HG02884 (cell line): ENCODE measurements around the gene ZFYVE28.

Source experiments
- ATAC-seq: cut with Tn5 transposase; IDR thresholded peaks from one replicate; pipeline ENCODE4 v1.9.1; 2021; ENCODE audit warnings: mild to moderate bottlenecking, moderate library complexity; ENCODE audit not compliant: unreplicated experiment

The ZFYVE28 gene

DNA sequence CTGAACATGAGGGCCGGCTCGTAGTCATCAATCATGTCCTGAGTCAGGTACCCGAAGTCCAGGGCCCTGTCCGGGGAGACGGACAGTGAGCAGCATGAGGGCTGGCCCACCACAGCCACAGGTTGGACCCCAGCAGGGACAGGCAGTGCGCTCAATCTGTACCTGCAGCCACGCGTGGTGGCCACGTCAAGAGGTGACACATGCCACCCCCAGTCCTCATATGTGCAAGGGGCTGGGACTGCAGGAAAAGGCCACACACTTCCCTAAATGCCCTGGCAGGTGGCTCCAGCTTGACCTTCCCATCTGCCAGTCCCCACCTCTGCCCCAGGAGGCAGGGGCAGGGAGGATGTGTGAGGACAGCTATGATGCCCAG is 82.7 kb downstream of the ZFYVE28 start:
- no peak for ATAC-seq

DNA sequence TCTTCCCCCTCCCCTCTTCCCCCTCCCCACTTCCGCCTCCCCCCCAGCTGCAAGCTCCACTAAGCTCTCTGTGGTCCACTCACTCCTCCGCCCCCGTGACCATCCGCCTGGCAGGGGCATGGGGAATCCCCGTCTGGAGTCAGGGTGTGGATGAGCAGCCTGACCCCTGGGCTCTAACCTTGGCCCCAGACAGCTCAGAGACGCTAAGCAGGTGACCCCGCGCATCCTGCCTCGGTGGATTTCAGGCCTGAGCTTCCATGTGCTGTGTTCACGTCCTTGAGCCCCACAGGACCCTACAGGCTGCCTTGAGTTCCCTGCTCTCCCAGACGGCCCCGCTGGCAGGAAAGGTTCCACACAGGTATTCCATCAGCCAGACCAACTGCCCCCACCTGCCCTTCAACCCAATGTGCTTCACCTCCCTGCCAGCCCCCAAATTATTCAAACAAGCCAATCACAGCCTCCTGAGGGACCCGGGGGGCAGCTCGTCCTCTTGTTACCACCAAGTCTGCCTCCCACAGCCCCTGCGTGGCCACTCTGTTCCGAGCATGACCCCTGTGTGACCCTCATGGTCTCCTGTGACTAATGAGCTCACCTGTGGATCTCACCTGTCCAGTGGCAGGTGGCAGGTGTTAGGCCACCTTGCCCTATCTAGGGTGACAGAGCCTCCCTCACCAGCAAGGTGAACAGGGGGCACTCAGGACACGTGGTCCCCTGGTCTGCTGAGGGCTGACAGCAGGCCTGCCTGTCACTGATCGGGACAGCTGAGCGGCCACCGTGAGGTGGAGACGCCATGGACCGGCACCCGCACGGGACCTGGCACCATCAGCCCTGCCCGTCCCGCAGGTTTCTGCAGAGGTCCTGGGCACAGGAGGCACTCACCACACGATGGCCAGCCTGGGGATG is 83.4 kb downstream of the ZFYVE28 start:
- ATAC-seq: no peak

- no peak for ATAC-seq
These were observed 84.4 kb downstream of the ZFYVE28 start for GRCh38 chr4:2333916-2334644.

DNA sequence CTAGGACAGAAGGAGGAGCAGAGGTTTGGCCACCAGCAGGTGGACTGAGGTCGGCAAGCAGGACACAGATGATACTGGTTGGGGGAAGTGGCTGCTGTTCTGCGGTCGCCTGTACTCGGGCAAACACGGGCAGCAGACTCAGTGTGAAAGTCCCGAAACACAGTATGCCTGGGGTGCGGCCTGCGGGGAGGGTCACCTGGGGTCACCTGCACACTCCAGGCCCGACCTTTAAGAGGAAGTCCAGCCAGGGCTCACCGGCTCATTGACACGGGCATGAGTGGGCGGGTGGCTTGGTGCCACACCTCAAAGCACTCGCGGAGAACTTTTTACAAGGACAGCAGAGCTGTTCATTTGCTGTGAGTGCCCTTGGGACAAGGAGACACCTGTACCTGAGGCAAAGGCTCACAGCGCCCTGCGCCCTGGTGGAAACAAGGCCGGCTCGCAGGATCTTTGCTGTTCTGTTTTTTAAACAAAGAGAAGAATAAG is 85.0 kb downstream of the ZFYVE28 start:
- ATAC-seq: no peak

GRCh38 chr4:2332976-2333319 is 85.5 kb downstream of the ZFYVE28 start:
- ATAC-seq: no peak

DNA sequence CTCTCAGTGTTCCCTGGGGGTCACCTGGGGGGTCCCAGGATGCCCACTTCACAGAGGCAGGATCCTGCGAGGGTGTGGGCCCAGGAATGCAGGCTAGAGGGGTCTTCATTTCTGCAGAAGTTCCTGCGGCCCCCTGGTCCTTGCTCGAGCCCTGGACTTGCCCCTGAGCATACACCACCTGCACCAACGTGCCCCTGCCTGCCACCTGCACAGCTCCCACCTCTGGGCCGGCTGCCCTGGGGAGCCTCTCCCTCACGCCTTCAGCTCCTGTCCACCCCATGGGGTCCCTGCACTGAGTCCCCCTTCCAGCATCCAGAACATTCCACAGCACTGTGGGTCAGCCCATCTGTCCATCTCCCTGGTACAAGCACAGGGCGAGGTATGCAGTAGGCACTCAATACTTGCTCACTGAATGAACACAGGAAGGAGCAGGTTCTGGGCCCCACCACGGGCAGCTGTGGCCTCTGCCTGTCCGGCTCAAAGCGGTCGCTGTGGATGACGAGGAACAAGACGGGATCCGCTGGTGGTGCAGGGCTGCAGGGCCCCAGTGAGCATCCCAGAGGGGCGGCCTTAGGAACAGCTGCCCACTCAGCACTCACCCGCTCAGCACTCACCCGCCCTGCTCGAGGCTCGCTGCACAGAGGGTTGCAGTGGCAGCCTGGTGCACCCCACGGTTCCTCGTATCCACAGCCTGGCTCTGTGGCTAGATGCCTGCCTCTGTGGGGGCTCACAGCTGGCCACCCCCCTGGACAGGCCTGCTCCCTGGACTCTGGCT is 86.1 kb downstream of the ZFYVE28 start:
- ATAC-seq: no peak

DNA sequence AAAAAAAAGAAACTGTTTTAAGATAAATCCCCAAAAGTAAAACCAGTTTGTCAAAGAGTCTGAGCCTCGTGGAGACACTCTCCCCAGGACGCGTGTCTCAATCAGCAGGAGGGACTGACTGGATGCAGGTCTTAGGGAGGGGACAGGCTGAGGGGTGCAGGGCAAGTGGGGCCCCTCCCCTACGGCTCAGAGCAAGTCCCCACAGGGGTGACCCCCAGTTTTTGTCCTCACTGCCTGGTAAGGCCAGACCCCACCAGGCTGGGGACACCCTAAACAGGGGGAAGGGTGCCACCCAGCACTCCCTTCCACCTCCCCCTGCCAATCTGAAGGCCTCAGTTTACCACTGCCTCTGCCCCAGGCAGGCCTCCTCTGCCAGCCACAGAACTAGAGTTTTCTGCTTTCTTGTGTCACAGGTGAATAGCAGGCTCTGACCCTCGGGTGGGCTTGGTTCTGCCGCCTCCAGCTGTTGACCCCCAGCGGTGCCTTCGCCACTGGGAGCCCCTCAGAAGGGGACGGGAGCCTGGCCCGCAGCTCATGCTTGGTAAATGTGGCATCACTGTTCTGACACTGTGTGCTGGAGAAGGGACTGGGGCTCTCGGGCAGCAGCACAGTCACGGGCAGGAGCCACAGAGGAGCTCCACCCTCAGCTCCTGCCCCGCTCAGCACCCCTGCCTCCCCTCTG is 86.8 kb downstream of the ZFYVE28 start:
- no peak for ATAC-seq

DNA sequence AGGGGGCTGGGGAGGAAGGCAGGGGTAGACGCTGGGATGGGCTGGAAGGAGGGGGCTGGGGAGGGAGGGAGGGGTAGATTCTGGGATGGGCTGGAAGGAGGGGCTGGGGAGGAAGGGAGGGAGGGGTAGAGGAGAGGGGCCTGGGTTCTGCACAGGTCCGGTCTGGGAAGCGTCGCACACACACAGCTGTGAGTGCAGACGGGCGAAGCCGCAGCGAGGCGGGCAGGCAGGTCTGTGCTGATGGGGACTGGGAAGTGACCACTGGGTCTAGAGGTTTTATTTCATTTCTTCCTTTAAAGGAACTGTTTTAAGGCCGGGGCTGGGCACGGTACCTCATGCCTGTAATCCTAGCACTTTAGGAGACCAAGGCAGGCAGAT is 87.4 kb downstream of the ZFYVE28 start:
- ATAC-seq: no peak

DNA sequence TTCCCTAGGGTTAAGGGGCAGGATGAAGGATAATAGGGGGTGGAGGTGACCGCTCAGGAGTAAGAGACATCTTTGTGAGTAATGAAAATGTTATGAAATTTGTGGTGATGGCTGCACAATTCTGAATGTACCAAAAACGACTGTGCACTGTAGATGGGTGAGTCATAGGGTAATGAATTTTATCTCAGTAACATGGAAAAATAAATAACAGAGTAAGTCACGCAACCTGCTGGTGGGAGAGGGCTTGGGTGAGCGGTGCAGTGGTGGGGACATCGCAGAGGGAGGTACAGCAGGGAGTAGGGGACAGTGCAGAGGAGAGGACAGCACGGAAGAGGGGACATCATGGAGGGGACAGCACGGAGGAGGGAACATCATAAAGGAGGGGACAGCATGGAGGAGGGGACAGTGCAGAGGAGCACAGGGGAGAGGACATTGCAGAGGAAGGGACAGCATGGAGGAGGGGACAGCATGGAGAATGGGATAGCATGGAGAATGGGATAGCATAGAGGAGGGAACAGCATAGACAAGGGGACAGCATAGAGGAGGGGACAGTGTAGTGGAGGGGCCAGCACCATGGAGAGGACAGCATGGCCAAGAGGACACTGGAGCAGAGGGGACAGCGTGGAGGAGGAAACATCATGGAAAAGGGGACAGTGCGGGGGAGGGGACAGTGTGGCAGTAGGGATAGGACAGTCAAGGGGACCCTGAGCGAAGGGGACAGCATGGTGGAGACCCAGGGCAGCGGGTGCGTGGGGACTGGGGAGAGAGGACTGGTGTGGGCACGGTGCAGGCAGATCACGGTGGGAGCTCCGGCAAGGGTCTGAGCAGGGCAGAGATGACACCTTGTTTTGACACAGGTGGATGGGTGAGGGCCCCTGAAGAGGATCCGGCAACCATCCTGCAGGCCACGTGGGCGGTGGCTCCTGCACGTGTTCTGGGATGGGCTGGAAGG is 88.1 kb downstream of the ZFYVE28 start:
- no peak for ATAC-seq

- ATAC-seq: no peak
These were observed 90.9 kb downstream of the ZFYVE28 start for GRCh38 chr4:2327579-2327978.

GRCh38 chr4:2324891-2325290 is 93.6 kb downstream of the ZFYVE28 start:
- ATAC-seq: no peak

- no peak for ATAC-seq
These were observed 95.6 kb downstream of the ZFYVE28 start for GRCh38 chr4:2322841-2323240.

- no peak for ATAC-seq
These were observed 96.2 kb downstream of the ZFYVE28 start for GRCh38 chr4:2322227-2322626.

DNA sequence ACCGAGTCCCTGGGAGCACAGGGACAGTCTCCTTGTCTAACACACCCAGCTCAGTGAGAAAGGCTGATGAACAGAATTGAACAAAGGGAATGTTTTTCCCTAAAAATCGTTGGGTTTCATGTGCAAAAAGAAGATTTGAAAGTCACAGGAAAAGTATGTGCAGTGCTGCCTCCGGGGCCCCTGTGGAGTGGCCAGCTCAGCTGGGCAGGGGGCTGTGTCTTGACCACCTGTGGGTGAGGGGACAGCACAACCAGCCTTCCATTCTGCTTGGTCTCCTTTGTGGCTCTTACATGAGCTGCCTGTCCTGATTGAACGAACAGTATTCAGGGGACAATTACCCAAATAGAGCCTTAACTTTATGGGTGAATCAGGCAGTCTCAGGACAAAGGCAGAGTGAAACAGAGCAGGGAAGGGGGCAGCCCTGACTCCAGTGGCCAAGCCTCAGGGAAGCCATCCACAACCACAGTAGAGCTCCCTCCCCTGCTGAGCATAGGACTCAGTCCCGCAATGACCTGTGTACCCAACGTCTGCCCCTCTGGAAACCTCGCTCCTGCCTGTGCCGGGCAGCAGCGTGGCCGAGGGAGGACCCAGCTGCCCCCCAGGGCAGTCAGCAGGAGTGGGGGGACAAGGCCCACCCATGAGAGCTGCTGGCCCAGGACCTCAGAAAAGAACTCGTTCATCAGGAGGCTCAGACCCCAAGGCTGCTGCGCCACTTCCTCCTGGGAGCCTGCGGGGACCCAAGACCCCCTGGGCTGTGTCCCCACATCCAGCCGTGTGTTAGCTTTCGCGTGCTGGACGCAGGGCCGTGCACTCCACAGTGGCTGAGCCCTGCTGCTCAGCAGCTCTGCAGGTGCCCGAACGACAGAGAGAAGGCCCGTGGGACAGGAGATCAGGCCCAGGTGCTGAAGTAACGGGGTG is 96.9 kb downstream of the ZFYVE28 start:
- no peak for ATAC-seq

- ATAC-seq: no peak
These were observed 97.7 kb downstream of the ZFYVE28 start for GRCh38 chr4:2320746-2321145.

DNA sequence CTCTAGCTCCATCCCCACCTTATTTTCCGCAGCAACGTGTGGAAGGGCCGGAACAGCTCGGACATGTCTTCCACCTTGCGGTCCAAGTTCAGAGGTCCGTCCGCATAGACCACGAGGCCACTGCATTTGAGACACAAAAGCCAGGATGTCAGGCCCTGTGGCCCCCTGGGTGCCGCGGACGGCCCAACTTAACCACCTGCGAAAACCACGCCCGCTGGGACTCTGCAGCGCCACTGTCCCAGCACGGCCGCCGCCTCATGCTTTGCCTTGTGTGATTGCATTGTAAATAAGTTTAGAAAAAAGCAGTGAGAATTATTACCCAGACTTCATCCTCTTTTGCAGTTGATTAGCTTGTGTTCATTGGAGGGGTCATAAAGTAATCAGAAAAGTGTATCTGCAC is 98.3 kb downstream of the ZFYVE28 start:
- no peak for ATAC-seq

DNA sequence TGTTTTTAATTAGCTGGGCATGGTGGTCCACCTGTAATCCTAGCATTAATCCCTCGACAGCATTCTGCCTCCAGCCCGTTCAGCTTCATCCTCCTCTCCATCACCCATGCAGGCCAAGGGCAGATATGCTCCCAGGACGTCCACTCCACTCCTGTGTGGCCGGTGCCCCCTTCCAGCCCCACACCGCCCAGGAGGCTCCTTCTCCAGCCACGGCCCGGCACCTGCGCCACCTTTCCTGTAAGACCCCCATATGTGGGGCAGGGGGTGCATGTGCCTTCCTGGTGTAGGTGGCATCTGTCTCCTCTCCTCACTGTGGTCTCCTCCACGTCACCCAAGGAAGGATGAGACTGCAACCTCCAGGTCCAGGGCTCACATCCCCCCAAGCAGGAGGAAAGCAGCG is 99.6 kb downstream of the ZFYVE28 start:
- no peak for ATAC-seq

DNA sequence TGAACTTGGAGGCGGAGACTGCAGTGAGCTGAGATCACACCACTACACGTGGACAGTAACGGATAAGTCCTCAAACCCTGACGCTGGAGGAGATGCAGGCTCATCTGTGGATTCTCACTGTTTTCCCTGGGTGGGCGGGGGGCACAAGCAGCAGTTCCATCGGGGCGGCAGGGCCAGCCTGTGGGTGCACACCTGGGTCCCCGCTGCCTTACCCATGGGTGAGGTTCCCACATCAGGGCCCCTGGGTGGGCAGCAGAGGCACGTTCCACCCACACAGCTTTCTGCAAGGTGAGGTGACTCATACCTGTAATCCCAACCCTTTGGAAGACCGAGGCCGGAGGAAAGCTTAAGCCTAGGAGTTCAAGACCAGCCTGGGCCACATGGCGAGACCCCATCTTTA is 100.0 kb downstream of the ZFYVE28 start:
- ATAC-seq: no peak

- no peak for ATAC-seq
These were observed 105.1 kb downstream of the ZFYVE28 start for GRCh38 chr4:2313366-2313765.
